GM21367 (cell line): ENCODE results near the gene MIEF1.

Experiments
- ATAC-seq: cut with Tn5 transposase; IDR thresholded peaks from one replicate; pipeline ENCODE4 v1.9.1; 2021; ENCODE audit not compliant: unreplicated experiment

MIEF1 gene

GRCh38 chr22:39554151-39554550 lies 52.1 kb downstream of the MIEF1 start:
- no peak for ATAC-seq

- ATAC-seq: no peak
Measured at GRCh38 chr22:39556970-39557841, 55.1 kb downstream of the MIEF1 start.

GRCh38 chr22:39558254-39558727 lies 56.2 kb downstream of the MIEF1 start:
- ATAC-seq: no peak

GRCh38 chr22:39558950-39559349 lies 56.9 kb downstream of the MIEF1 start:
- no peak for ATAC-seq

- ATAC-seq: no peak
Measured at GRCh38 chr22:39559456-39560105, 57.5 kb downstream of the MIEF1 start.

- no peak for ATAC-seq
Measured at GRCh38 chr22:39560127-39560526, 58.0 kb downstream of the MIEF1 start.

- no peak for ATAC-seq
Measured at GRCh38 chr22:39562839-39563489, 60.9 kb downstream of the MIEF1 start.

- no peak for ATAC-seq
Measured at GRCh38 chr22:39563571-39564428, 61.7 kb downstream of the MIEF1 start.

- ATAC-seq: no peak
Measured at GRCh38 chr22:39565414-39565944, 63.4 kb downstream of the MIEF1 start.

GRCh38 chr22:39567135-39567946 lies 65.3 kb downstream of the MIEF1 start:
- no peak for ATAC-seq
